ENCODE measurements around the gene PCNX2. TPM values are rescaled to one million over a fixed set of nuclear protein-coding genes. Genes with fewer than 3 reads are reported as not detected.

Gene PCNX2
- total RNA-seq, 1 donor from 2014 or later: 29.5 TPM

DNA sequence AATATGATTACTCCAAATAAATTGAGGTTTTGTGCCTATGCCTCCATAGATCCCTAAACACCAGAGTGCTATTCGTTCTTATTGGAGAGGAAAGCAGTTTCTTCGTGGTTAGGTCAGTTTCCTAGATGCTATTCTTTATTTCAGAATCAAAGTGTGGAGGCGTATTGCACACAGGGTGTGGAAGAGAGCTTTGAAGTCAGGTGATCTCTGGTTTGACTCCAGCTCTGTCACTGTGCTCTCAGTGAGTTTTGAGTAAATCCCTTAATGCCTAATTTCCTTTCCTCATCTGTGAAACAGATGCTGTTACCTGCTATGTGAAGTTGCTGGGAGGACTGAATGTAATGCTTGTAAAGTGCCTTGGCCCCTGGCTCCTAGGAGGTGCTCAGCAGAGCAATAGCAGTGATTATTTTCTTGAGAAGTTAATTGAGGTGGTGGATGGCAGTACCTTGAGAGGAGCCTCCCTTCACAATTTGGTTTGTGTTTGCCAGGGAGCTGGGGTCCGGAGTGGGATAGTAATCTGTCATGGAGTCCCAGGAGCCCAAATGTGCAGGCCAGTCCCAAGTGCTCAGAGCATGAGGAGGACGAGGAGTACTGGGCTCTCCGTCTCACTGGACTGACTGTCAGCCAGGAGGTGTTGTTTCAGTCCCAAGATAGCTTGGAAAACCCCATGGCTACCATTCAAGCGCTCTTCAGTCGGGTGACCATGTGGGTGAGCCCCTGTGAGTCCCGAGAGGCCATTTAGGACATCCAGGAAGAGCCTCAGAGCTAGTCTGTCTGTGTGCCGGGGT is 330.2 kb downstream of the PCNX2 start:
- Mint-ChIP-seq H3K9me3 (no peaks in the 10 kb centered on the region), H3K4me1 (peaks cover 18% of the 10 kb centered on the region), H3K27ac (peak overlapping the region; percentile 20), H3K36me3 (ENCODE audit: low read depth) (peaks cover 37% of the 10 kb centered on the region), H3K27me3 (no peaks in the 10 kb centered on the region), H3K4me3 (no peak overlapping the region)
- intact Hi-C loops (cut with micrococcal nuclease): no loop called here
- no peak for DNase-seq

DNA sequence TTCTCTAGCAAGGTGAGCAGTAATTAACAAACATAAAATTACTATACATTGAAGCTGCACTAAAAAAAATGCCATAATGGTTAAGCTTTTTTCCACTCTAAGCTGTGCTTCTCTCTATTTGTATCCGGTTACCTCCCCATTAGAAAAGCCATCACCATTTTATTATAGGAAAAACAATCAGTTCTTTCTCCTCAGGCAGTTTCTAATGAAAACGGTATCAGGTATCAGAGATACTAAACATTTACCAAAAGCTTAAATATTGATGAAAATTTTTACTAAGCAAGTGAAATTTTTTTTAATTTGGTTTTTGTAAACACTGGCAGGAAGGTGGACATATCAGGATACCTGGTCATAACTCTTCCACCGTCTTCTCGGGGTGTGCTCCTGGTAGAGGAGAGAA is 330.9 kb downstream of the PCNX2 start:
- H3K4me1 Mint-ChIP-seq: peaks cover 18% of the 10 kb centered on the region
- peaks cover 37% of the 10 kb centered on the region for H3K36me3 Mint-ChIP-seq (ENCODE audit: low read depth)
- intact Hi-C loops (cut with micrococcal nuclease): no loop called here
- no peak for DNase-seq
- H3K4me3 Mint-ChIP-seq: no peak overlapping the region
- H3K27ac Mint-ChIP-seq: no peak overlapping the region
- no peaks in the 10 kb centered on the region for H3K9me3 Mint-ChIP-seq
- no peaks in the 10 kb centered on the region for H3K27me3 Mint-ChIP-seq

DNA sequence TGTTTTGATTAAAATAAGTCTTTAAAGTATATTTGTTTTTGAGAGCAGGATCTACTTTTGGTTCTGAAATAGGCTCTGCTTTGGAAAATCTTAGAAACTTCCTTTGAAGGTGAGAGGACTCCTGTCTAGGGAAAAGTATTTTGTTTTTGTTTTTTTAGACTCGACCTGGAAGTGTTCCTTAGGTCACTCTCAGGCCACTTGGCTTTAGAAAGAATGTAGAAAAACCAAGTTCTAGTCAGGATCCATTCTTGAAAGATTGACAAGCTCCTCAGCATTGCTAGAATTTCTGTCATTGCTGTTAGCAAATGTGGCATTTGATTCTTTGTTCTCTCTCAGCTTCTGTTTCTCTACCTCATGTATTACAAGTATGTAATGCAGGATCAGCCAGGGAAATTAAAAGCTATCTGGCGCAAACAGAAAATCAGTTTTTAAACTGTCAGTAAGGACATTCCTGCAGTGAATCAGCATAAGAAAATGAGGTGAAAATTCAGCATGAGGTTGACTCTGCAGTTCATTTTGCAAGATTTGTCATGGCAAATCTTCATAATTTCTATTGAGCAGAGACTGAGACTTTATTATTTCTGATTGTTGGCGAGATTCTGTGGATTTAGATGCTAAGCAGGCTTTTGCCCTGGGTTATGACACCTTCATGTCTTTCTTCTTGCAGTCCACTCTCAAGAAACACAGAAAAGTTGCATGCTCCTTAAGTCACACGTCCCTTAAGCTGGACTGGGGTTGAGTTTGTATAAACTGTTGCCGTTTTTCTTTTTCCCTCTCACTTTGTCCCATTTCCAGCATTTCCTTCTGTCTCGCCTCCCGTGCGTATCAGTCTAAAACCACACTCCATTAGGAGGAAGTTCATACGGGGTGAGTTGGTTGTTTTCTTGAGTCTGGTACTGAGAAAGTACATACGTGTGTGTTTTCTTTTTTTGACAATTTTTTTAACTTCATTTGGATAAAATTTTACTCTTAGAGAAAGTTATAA is 332.5 kb downstream of the PCNX2 start:
- intact Hi-C loops (cut with micrococcal nuclease): no loop called here
- H3K4me3 Mint-ChIP-seq: no peak overlapping the region

DNA sequence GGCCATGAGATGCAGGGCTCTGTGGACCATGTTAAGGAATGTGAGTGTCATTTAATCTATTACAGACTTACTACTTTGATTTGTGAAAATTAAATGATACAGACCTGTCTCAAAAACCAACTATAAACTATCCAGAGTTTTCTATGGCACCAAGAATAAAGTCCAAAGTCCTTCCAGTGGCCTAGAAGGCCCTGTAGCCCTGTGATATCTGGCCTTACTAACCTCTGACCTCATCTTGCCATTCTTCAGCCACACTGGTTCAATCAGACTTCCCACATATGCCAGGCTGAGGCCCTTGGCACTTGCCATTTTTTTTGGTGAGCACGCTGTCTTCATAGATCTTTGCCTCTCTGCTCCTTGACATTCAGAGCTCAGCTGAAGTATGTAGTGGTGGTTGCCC is 337.5 kb downstream of the PCNX2 start:
- Mint-ChIP-seq H3K27ac (no peak overlapping the region), H3K4me1 (peaks cover 3% of the 10 kb centered on the region), H3K9me3 (peaks cover 5% of the 10 kb centered on the region), H3K27me3 (no peaks in the 10 kb centered on the region), H3K4me3 (no peak overlapping the region), H3K36me3 (ENCODE audit: low read depth) (peaks cover 46% of the 10 kb centered on the region)
- intact Hi-C loops (cut with micrococcal nuclease): no loop called here
- no peak for DNase-seq

More for the DNA sequence above, 332.5 kb downstream of the PCNX2 start:
- no peak for DNase-seq
- Mint-ChIP-seq H3K4me1 (peaks cover 12% of the 10 kb centered on the region), H3K9me3 (no peaks in the 10 kb centered on the region), H3K36me3 (ENCODE audit: low read depth) (peaks cover 38% of the 10 kb centered on the region), H3K27me3 (no peaks in the 10 kb centered on the region), H3K27ac (no peak overlapping the region)

DNA sequence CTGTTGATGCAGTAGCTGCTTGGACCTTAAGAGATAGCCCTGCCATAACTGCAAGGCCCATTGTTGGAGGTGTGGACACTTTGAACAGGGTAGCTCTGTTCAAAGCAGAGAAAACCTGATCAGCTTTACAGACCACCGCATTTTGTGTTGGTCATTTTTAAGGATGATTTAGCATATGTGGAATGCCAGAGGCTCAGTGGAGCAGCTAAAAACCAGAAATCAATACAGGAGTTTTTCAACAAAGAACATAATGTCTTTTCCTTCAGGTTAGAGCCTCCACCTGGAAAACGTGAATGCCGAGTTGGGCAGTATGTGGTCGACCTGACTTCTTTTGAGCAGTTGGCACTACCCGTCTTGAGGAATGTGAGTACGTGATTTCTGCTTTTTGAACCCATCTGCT is 339.4 kb downstream of the PCNX2 start:
- peaks cover 23% of the 10 kb centered on the region for H3K4me1 Mint-ChIP-seq
- intact Hi-C loops (cut with micrococcal nuclease): no loop called here
- H3K9me3 Mint-ChIP-seq: peaks cover 5% of the 10 kb centered on the region
- no peak overlapping the region for H3K4me3 Mint-ChIP-seq
- H3K36me3 Mint-ChIP-seq (ENCODE audit: low read depth): peaks cover 45% of the 10 kb centered on the region
- H3K27ac Mint-ChIP-seq: no peak overlapping the region
- no peak for DNase-seq
- H3K27me3 Mint-ChIP-seq: no peaks in the 10 kb centered on the region

DNA sequence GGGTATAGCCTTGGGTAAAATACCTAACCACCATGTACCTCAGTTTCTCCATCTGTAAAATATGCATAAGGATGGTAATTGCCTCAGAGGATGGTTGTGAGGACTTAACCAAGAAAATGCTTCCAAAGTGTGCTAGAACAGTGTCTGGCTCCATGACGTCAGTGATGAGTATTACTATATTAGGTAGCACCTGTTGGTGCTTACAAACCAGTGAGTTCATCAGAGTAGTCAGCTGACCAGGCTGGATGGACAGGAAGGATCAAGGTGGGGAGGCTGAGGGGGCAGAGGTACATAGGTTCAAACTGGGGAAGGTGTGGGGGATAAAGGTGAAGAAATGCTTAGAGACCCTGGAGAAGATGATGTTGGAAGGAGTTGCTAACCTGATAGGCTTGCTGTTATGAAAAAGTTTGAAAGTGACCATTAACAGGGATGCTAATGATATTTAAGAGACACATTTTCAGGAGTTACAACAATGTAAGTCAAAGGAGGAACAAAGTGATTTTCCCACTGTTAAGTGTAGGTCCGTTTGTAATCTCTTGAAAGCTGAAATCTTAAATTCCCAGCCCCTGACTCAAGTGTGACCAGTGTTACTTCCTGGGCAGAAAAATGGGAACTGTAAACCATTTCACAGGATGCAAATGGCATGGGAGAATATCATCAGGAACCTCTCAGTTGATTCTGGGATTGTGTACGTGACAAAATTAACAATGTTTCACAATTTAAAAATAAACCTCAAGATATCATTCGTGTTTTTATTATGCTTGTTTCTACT is 340.7 kb downstream of the PCNX2 start:
- peaks cover 8% of the 10 kb centered on the region for H3K9me3 Mint-ChIP-seq
- DNase-seq: no peak
- H3K4me3 Mint-ChIP-seq: no peak overlapping the region
- intact Hi-C loops (cut with micrococcal nuclease): loop anchor here (5.0 kb wide), 2 partner anchors 62 to 373 kb away; partner anchors contain the start of gene MAP3K21
- H3K4me1 Mint-ChIP-seq: peaks cover 28% of the 10 kb centered on the region
- no peaks in the 10 kb centered on the region for H3K27me3 Mint-ChIP-seq
- no peak overlapping the region for H3K27ac Mint-ChIP-seq
- peaks cover 42% of the 10 kb centered on the region for H3K36me3 Mint-ChIP-seq (ENCODE audit: low read depth)

DNA sequence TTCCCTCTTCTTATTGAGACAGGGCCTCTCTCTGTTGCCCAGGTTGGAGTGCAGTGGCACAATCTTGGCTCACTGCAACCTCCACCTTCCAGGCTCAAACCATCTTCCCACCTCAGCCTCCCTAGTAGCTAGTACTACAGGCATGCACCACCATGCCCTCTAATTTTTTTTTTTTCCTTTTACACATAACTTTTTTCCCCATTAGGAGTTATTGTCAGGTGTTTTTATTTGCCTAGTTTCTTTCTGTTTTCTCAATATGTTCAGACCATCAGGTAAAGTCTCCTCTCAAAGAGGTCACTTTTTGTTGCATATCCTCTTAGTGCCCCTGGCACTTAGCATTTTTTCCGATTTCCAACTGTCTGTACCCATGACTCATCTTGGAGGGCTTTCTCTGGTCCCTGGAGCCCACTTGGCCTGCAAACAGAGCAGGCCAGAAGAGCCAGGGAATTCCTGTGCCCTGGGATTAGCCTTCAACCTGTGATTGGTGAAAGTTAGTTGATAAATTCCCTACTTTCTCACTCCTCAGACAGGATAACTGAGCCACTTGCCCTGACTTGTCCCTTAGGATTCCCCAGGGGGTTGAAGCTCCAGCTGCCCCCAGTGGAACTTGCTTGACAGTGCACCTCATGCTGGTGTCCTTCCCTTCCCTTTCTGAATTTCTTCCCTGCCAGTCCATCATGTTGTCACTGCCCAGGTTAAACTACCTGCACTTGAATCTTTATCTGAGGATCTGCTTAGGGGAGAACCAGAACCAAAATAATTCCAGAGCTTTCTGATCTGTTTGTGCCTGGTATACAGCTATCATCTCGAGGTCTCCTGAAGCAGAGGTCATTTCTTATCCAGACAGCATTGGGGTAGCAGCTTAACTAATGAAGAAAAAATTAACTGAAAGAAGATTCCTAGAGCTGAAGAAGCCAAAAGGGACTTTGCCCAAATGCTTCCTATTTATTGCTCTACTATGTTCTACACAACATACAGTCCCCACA is 342.7 kb downstream of the PCNX2 start:
- Mint-ChIP-seq H3K27ac (peak overlapping the region; percentile 54), H3K9me3 (peaks cover 12% of the 10 kb centered on the region), H3K4me3 (peak overlapping the region; percentile 50), H3K27me3 (no peaks in the 10 kb centered on the region), H3K36me3 (ENCODE audit: low read depth) (peaks cover 24% of the 10 kb centered on the region), H3K4me1 (peaks cover 34% of the 10 kb centered on the region)
- peak; percentile 76 for DNase-seq
- intact Hi-C loops (cut with micrococcal nuclease): loop anchor here (5.0 kb wide), 2 partner anchors 61 to 374 kb away; partner anchors contain the start of gene MAP3K21

DNA sequence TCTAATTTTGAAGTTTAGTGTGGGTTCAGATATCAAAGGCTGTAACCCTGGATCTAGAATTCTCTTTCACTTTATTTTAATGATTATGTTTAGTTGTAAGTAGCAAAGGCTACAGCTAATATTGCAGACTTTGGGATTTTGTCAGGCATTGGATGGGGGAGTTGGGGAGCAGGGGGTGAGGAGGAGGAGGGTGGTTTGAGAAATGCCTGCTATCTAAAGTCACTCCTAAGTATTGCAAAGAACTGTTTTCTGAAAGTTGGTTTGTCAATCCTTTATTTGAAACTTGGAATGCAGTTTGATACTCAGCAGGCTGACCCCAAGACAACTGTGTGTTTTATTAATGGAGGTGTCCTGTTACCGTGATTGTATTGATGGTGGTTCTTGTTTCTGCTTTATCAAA is 343.9 kb downstream of the PCNX2 start:
- peaks cover 13% of the 10 kb centered on the region for H3K36me3 Mint-ChIP-seq (ENCODE audit: low read depth)
- intact Hi-C loops (cut with micrococcal nuclease): loop anchor here (1.0 to 5.0 kb wide), 5 partner anchors 59 to 376 kb away; partner anchors contain the start of genes MAP10, MAP3K21, PCNX2 and SIPA1L2
- H3K4me1 Mint-ChIP-seq: peaks cover 32% of the 10 kb centered on the region
- no peaks in the 10 kb centered on the region for H3K27me3 Mint-ChIP-seq
- peak overlapping the region; percentile 94 for H3K4me3 Mint-ChIP-seq
- H3K9me3 Mint-ChIP-seq: peaks cover 9% of the 10 kb centered on the region
- DNase-seq: no peak
- peak overlapping the region; percentile 93 for H3K27ac Mint-ChIP-seq

DNA sequence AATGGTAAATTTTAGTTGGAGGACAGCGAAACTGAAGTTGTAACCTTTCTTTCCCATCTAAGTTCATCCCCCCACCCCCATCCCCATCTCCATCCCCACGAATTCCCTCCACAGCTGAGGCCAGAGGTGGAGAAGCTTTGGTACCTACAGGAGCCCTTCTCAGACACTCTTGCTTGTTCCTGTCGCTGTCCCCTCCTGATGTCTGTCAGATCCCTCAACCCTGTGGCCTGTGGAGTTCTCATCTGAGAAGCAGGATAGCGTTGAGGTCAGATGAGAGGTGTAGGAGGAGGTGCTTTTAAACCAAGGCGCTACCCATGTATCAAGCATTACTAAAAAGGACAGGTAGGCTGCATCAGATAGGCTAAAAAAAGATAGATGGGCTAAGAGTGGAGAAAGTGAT is 344.3 kb downstream of the PCNX2 start:
- Mint-ChIP-seq H3K4me3 (peak overlapping the region; percentile 94), H3K27me3 (no peaks in the 10 kb centered on the region), H3K4me1 (peaks cover 32% of the 10 kb centered on the region), H3K27ac (peak overlapping the region; percentile 93), H3K36me3 (ENCODE audit: low read depth) (peaks cover 9% of the 10 kb centered on the region), H3K9me3 (peaks cover 9% of the 10 kb centered on the region)
- DNase-seq: peak; percentile 77
- intact Hi-C loops (cut with micrococcal nuclease): loop anchor here (1.0 to 5.0 kb wide), 5 partner anchors 59 to 376 kb away; partner anchors contain the start of genes MAP10, MAP3K21, PCNX2 and SIPA1L2

DNA sequence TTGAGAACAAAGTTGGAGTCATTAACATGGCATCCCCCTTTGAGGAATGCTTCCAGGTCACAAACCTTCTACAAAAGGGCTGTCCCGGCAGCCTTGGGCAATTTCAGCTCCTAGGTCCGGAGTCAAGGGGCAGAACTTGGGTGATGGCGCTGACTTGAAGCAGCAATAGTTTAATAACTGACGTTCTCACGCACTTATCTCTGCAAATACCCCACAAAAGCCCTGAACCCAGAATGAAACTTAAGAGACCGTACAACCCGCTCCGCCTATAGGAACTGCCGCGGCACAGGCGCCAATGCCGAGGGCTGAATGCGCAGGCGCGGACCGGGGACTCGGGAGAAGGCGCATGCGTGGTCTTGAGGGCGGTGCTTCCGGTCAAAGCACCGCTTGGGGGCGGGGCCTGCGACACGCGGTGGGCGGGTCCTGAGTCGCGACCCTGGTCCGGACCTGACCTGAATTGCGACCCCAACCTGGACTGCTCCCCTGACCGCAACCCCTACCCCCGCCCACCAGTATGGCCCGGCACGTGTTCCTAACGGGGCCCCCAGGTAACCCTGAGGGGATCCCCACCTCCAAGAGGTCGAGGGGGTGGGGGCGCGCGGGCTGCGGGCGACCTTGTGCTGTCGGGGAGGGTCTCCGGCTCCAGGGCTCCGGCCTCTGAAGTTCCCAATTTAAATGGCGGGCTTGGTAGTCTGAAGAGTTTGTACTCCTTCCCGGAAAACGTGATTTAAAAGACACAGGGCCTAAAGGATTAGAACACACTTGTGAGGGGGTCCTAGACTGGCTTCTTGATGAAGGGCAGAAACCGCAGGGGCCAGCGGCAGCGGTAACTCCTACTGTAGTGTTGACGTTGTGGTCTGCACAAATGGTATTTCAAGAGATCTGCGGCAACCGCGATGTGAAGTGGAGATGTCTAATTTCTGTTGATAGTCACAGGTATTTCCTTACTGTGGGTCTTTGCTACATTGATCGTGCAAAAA is 345.0 kb downstream of the PCNX2 start, which contains the start of gene NTPCR:
TSS of gene NTPCR (plus strand) at position 415 of the 980 bp plus-strand sequence. CDS start at position 515, 100 bp downstream.
- H3K4me1 Mint-ChIP-seq: peaks cover 32% of the 10 kb centered on the region
- peak within 1 kb of the TSS; percentile 93 for H3K27ac Mint-ChIP-seq
- peak within 1 kb of the TSS; percentile 94 for H3K4me3 Mint-ChIP-seq
- no peaks in the 10 kb centered on the region for H3K27me3 Mint-ChIP-seq
- intact Hi-C loops (cut with micrococcal nuclease): loop anchor here (1.0 to 5.0 kb wide), 6 partner anchors 26 to 377 kb away; partner anchors contain the start of genes MAP10, MAP3K21, PCNX2 and SIPA1L2
- peaks cover 9% of the 10 kb centered on the region for H3K9me3 Mint-ChIP-seq
- DNase-seq: peak; percentile 99
- H3K36me3 Mint-ChIP-seq (ENCODE audit: low read depth): peaks cover 7% of the 10 kb centered on the region

DNA sequence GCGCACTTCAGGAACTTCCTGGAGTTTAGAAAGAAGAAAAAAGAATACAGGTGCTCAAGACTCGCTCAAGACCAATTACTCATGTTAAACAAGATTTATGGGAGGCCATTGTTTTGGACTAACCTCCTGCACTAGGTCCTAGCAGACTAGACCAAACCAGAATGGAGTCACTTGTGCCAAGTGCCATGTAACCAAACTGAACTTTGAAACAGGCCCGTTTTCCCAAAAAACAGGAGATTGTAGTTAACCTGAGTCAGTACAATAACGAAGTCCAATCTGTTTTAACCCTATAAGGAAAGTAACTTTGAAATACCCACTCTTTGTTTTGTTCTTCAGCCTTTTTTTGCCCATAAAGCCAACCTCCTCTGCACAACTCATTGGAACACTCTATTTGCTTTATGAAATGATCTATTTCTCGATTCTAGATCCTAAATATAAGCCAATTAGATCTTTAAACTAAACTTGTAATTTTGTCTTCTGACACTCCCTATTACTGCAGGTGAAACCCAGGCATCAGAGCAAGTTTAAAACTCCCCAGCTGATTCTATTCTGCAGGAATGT is 345.8 kb downstream of the PCNX2 start:
- intact Hi-C loops (cut with micrococcal nuclease): loop anchor here (1.0 to 5.0 kb wide), 5 partner anchors 25 to 378 kb away; partner anchors contain the start of genes MAP10, MAP3K21 and SIPA1L2
- Mint-ChIP-seq H3K4me1 (peaks cover 32% of the 10 kb centered on the region), H3K4me3 (peak overlapping the region; percentile 94), H3K9me3 (peaks cover 9% of the 10 kb centered on the region), H3K27me3 (no peaks in the 10 kb centered on the region), H3K27ac (peak overlapping the region; percentile 93), H3K36me3 (ENCODE audit: low read depth) (peaks cover 6% of the 10 kb centered on the region)
- DNase-seq: no peak

Measured in activated CD4-positive, alpha-beta T cell treated with anti-CD3 and anti-CD28 coated beads, Interleukin-2, amount 10 ng/mL, durations not matched to agents 24 days and 14 days (primary cell).